HCT116 (cell line): Measurements from ENCODE around the gene CCSER1.

Source experiments
- CTCF ChIP-seq, 3 experiments: fragments of 200-600 bp in 1 of 3; sonication (generic) in 1 of 3; IDR thresholded peaks in 2 of 3; conservative IDR thresholded peaks in 1 of 3; 2 replicates each; pipeline ENCODE4 v1.5.1; 2012 to 2017; ENCODE audit warnings: low read depth in 2 of 3, low read length in 2 of 3, antibody characterized with exemption in 1 of 3, borderline replicate concordance in 1 of 3, control low read depth in 1 of 3, mild to moderate bottlenecking in 1 of 3, mixed read lengths in 1 of 3, mixed run types in 1 of 3, moderate library complexity in 1 of 3; ENCODE audit not compliant: insufficient read depth in 1 of 3
- POLR2A ChIP-seq: IDR thresholded peaks from 2 replicates; pipeline ENCODE4 v1.7.0; 2011; ENCODE audit warnings: borderline replicate concordance; ENCODE audit not compliant: insufficient read depth, insufficient read length; ENCODE audit errors: extremely low read depth
- POLR2AphosphoS5 ChIP-seq: IDR thresholded peaks from 2 replicates; pipeline ENCODE4 v1.6.1; 2011; ENCODE audit warnings: mild to moderate bottlenecking, low read depth, low read length, moderate library complexity
- REST ChIP-seq: IDR thresholded peaks from 2 replicates; pipeline ENCODE4 v1.6.1; 2012; ENCODE audit warnings: low read depth

GRCh38 chr4:90183254-90183653, 56.1 kb downstream of the CCSER1 start:
- TF ChIP-seq CTCF (IDR thresholded peaks at IDR 0.05 in 2 of 3, conservative IDR thresholded peaks at IDR 0.05 in 1 of 3; ENCODE audit: borderline replicate concordance in 1 of 3, insufficient read depth in 1 of 3, low read depth in 2 of 3, low read length in 2 of 3) (no peak), REST (no peak), POLR2AphosphoS5 (no peak), POLR2A (no peak)
